Omental fat pad (tissue), 4 donors: ENCODE data around the gene MELTF. TPM values are rescaled to one million over a fixed set of nuclear protein-coding genes. Genes with fewer than 3 reads are reported as not detected.
"Not testable (repeated sequence)": the region's sequence is repeated elsewhere in the genome, so short reads cannot be mapped to it uniquely, and the experiment has no call there.

Experiments
- ATAC-seq: fragments of 150-250 bp; one replicate; pipeline ENCODE4 v1.9.1; 2016; ENCODE audit warnings: mild to moderate bottlenecking, moderate library complexity; ENCODE audit not compliant: low FRiP score
- DNase-seq: peaks from one replicate; pipeline ENCODE4 v3.0.0-alpha.2; 2019; ENCODE audit warnings: low spot score
- CTCF ChIP-seq, 3 donors: fragments of 450-650 bp; IDR thresholded peaks; one replicate each; pipeline ENCODE4 v1.5.1; 2016 to 2017; ENCODE audit warnings: antibody characterized with exemption in 3 of 3, mild to moderate bottlenecking in 3 of 3, moderate library complexity in 2 of 3
- total RNA-seq, 4 donors: library from RNA; depleted of rRNA; stranded (reverse); fragments of >200 nt; gene quantifications; one replicate each; pipeline ENCODE4 v1.1.0, GENCODE V29; 2016

MELTF gene
- total RNA-seq, 4 donors from 2014 or later, result 8.3 to 39.3 (median 27.2) TPM

DNA sequence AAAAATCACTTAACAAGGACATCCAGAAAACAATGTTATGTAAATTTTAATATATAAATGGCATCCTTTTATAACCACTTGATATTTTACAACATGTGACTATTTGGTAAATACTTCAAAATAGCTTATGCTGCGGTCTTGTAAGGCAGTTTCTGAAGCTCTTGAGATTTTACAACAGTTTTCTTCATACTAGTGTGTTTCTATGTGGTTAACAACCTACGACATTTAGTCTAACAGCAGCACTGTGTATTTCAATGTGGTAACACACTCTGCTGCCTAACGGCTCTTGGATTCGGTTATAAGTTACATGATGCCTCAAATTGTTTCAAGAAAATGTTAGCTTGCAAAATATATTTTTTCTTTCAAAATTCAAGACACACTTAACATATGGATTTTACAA lies 12.9 kb upstream of the MELTF start:
- TF ChIP-seq CTCF (IDR thresholded peaks at IDR 0.05), result no peak
- no peak for DNase-seq
- ATAC-seq, result no peak

- ATAC-seq (no peak), DNase-seq (no peak)
- no peak for TF ChIP-seq CTCF (IDR thresholded peaks at IDR 0.05)
Measured at GRCh38 chr3:197041875-197042488, 12.4 kb upstream of the MELTF start.

- no peak for TF ChIP-seq CTCF (IDR thresholded peaks at IDR 0.05)
- no peak for DNase-seq
- ATAC-seq, result no peak
Measured at GRCh38 chr3:197040658-197041057, 11.0 kb upstream of the MELTF start.

DNA sequence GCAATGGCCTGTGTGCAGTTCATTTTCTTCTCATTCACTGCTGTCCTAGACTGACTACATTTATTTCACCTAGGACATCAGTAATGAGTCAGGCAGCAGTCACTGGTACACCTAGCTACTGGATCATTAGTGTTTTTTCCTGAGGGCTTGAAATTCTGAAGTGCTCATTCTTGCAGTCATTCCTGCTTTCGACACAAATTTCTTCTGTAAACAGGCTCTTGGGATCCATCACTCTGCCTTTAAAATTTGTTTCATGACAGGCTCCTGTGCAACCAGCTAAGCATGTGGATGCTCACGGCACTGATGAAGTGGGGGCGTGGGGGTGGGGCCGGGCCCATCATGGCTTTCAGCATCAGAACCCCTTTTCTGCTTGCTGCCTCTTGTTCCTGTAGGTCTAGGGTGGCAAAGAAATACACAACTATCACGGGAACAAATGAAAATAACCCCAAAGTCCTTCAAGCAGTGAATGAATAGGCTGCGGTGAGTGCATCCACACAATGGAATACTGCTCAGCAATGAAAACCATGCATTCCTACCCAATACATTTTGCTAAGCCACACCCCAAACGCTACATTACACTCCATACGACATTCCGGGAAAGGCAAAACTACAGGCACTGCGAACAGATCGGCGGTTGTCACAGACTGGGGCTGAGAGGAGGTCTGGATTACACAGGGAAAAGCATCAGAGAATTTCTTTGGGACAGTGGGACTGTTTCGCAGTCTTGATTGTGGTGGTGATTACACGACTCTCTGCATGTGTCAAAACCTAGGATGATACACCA lies 9.3 kb upstream of the MELTF start:
- DNase-seq (no peak), ATAC-seq (no peak)
- TF ChIP-seq CTCF (IDR thresholded peaks at IDR 0.05), result no peak

DNA sequence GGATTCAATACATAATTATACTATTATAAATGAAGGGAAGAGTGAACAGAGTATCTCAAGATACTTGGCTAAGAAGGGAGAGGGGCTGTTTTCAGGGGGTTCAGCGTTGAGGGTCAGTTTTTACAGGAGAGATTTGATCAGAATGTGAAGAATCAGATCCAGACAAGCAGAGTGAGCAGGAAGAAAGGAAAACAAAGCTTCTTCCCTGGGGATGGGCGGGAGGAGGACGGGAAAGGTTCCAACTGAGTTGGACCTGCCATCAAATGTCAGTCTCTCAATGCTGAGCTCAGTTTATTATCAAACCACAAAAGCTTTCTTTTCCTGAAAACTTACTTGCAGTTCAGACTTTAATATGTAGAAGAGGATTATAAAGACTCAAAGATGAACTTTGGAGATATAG lies 6.0 kb upstream of the MELTF start:
- no peak for TF ChIP-seq CTCF (IDR thresholded peaks at IDR 0.05)
- DNase-seq, result no peak
- no peak for ATAC-seq

DNA sequence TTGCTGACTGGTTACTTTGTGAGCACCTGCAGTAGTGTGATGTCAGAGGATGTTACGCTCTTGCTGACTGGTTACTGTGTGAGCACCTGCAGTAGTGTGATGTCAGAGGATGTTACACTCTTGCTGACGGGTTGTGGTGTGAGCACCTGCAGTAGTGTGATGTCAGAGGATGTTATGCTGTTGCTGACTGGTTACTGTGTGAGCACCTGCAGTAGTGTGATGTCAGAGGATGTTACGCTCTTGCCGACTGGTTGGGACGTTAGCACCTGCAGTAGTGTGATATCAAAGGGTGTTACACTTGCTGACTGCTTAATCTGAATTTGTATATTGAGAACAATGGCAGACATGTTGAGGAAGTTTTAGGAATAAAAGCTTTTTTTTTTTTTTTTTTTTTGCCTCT lies 5.2 kb upstream of the MELTF start:
- not testable (repeated sequence) for ATAC-seq, DNase-seq

- not testable (repeated sequence) for ATAC-seq, DNase-seq
Measured at GRCh38 chr3:197033764-197034163, 4.1 kb upstream of the MELTF start.
